ENCODE results near the gene REPS2.

The REPS2 gene

DNA sequence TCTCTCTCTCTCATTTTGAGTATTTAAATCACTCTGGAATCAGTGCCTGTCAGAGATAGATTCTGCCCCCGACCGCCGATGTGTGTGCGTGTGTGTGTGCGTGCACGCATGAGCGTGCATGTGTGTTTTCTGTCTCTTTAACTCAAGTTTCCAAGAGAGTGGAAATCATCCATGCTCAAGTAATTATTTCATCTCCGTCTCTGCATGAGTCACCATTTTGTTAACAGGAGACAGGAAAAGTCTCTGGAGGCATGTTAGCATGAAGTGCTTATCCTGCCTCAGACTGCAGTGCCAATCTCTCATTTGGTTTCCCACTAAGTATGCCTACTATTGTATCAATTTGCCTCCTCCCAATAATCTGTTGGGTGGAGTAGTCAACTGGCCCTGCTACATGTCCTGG, 245.6 kb downstream of the REPS2 start:
- no peaks in the 10 kb centered on the region for H3K27me3 ChIP-seq (replicated peaks; ENCODE audit: insufficient read depth, low read length)
- no peaks in the 10 kb centered on the region for H3K36me3 ChIP-seq (replicated peaks; ENCODE audit: insufficient read depth, low read length)
- no peak overlapping the region for H3K4me3 ChIP-seq (ENCODE audit: low read length)
- no peak overlapping the region for H2AFZ ChIP-seq (ENCODE audit: low read length)
- H3K79me2 ChIP-seq (ENCODE audit: low read length), result no peaks in the 10 kb centered on the region
- no peak for TF ChIP-seq EZH2 (optimal IDR thresholded peaks at IDR 0.05; ENCODE audit: low read depth, low read length)
- TF ChIP-seq EZH2phosphoT487 (IDR thresholded peaks at IDR 0.05; ENCODE audit: low read length), result no peak
- TF ChIP-seq, protein P1, sequence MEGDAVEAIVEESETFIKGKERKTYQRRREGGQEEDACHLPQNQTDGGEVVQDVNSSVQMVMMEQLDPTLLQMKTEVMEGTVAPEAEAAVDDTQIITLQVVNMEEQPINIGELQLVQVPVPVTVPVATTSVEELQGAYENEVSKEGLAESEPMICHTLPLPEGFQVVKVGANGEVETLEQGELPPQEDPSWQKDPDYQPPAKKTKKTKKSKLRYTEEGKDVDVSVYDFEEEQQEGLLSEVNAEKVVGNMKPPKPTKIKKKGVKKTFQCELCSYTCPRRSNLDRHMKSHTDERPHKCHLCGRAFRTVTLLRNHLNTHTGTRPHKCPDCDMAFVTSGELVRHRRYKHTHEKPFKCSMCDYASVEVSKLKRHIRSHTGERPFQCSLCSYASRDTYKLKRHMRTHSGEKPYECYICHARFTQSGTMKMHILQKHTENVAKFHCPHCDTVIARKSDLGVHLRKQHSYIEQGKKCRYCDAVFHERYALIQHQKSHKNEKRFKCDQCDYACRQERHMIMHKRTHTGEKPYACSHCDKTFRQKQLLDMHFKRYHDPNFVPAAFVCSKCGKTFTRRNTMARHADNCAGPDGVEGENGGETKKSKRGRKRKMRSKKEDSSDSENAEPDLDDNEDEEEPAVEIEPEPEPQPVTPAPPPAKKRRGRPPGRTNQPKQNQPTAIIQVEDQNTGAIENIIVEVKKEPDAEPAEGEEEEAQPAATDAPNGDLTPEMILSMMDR (IDR thresholded peaks at IDR 0.05; ENCODE audit: low read length), result no peak
- no peak for DNase-seq
- H3K9ac ChIP-seq (ENCODE audit: low read length), result no peak overlapping the region
- no peaks in the 10 kb centered on the region for H3K4me1 ChIP-seq (ENCODE audit: low read length)
- no peak overlapping the region for H3K4me2 ChIP-seq (ENCODE audit: low read depth, low read length)
- no peaks in the 10 kb centered on the region for H4K20me1 ChIP-seq (ENCODE audit: insufficient read depth, low read length)
- H3K9me2 ChIP-seq (replicated peaks; ENCODE audit: insufficient read depth, low read length), result no peaks in the 10 kb centered on the region
- H3F3A ChIP-seq (ENCODE audit: insufficient read depth, low read length), result no peaks in the 10 kb centered on the region
- H3K9me3 ChIP-seq (replicated peaks; ENCODE audit: insufficient read depth, low read length), result no peaks in the 10 kb centered on the region
- no peak overlapping the region for H3K27ac ChIP-seq (ENCODE audit: low read length)
